ENCODE measurements around the gene LSR.

DNA sequence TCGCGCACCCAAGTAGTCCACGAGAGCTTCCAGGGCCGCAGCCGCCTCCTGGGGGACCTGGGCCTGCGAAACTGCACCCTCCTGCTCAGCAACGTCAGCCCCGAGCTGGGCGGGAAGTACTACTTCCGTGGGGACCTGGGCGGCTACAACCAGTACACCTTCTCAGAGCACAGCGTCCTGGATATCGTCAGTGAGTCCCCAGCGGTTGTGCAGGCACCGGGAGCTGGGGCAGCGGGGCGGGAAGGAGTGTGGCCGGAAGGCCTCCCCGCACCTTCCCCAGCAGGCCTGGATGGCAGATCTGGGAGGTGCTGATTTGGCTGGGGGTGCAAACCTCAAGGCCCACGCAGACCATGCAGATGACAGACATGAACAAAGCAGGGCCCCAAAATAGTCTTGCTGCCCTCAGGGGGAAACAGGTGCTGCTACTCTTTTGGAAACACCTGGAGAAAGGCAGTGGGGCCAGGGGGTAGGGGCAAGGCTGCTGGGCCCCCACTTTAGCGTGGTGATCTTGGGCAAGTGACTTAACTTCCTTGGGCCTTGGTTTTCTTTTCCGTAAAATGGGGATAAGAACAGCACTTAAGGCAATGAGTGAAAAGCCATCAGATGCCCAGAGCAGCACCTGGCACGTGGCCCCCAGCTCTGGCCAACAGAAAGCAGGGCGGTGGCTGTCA, 47.1 kb downstream of the LSR start:
- TF ChIP-seq, protein P1, sequence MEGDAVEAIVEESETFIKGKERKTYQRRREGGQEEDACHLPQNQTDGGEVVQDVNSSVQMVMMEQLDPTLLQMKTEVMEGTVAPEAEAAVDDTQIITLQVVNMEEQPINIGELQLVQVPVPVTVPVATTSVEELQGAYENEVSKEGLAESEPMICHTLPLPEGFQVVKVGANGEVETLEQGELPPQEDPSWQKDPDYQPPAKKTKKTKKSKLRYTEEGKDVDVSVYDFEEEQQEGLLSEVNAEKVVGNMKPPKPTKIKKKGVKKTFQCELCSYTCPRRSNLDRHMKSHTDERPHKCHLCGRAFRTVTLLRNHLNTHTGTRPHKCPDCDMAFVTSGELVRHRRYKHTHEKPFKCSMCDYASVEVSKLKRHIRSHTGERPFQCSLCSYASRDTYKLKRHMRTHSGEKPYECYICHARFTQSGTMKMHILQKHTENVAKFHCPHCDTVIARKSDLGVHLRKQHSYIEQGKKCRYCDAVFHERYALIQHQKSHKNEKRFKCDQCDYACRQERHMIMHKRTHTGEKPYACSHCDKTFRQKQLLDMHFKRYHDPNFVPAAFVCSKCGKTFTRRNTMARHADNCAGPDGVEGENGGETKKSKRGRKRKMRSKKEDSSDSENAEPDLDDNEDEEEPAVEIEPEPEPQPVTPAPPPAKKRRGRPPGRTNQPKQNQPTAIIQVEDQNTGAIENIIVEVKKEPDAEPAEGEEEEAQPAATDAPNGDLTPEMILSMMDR (IDR thresholded peaks at IDR 0.05) = no peak
- TF ChIP-seq SIN3A (IDR thresholded peaks at IDR 0.05; ENCODE audit: borderline replicate concordance, insufficient read depth, low read depth, low read length) = no peak
- TF ChIP-seq POLR2AphosphoS5 (IDR thresholded peaks at IDR 0.05; ENCODE audit: low read depth, low read length) = no peak

All from Panc1 (cell line).